KOPT-K1 (cell line): ENCODE results near the gene ARL3.
"Not testable (repeated sequence)": the region's sequence is repeated elsewhere in the genome, so short reads cannot be mapped to it uniquely, and the experiment has no call there.

Experiments used
- H3K27ac ChIP-seq: fragments of 200-600 bp; sonication (generic); 2 replicates; pipeline ENCODE4 v1.5.1; 2016; ENCODE audit warnings: antibody characterized with exemption, mild to moderate bottlenecking, low read depth, low read length; ENCODE audit not compliant: poor library complexity, severe bottlenecking
- H3K36me3 ChIP-seq: fragments of 200-600 bp; sonication (generic); 2 replicates; pipeline ENCODE4 v1.5.1; 2017; ENCODE audit warnings: antibody characterized with exemption, mild to moderate bottlenecking, low read length, moderate library complexity; ENCODE audit not compliant: insufficient read depth
- H3K9me3 ChIP-seq: fragments of 200-600 bp; sonication (generic); 2 replicates; pipeline ENCODE4 v1.5.1; 2017; ENCODE audit warnings: antibody characterized with exemption, low read length, mild to moderate bottlenecking; ENCODE audit not compliant: insufficient read depth, poor library complexity, severe bottlenecking

ARL3 gene

DNA sequence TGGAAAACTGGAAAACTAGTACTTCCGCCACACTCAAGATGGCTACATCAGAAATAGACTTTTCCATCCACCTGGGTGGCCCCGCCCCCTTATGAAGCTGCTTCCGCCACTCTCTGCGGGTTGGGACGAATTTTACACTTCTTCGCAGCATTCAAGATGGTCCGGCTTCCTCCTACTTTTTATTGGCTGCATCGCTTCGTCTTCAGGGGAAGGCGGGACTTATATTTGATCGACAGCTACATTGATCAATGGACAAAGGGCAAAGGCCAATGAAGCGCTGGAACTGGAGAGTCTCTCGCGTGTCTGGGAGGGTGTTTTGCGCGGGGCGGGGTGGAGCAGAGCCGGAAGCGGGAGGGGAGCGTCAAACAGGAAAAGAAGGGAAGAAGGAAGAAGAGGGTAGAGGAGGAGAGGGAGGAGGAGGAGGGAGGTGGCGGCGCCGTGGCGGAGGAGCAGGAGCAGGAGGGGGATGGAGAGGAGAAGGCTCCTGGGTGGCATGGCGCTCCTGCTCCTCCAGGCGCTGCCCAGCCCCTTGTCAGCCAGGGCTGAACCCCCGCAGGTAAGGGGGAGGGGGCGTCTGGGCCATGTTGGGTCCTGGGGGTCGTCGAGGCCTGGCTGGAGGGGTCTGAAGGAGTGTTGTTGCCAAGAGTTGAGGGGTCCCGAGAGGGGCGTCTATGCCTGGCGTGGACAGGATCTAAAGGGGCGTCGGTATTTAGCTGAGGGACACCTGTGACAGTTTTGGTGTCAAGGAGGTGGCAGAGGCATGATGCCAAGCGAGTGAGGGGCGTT is 29.6 kb upstream of the ARL3 start, which contains the start of gene WBP1L:
Gene WBP1L, plus strand, starts transcription at position 361 of the 786 bp plus-strand sequence. Its CDS starts 106 bp downstream, at position 467.
- H3K9me3 ChIP-seq: no peaks in the 10 kb centered on the region
- peaks cover 4% of the 10 kb centered on the region; the same call in 1 of the 2 replicates for H3K36me3 ChIP-seq
- peak within 1 kb of the TSS; percentile 85 for H3K27ac ChIP-seq

DNA sequence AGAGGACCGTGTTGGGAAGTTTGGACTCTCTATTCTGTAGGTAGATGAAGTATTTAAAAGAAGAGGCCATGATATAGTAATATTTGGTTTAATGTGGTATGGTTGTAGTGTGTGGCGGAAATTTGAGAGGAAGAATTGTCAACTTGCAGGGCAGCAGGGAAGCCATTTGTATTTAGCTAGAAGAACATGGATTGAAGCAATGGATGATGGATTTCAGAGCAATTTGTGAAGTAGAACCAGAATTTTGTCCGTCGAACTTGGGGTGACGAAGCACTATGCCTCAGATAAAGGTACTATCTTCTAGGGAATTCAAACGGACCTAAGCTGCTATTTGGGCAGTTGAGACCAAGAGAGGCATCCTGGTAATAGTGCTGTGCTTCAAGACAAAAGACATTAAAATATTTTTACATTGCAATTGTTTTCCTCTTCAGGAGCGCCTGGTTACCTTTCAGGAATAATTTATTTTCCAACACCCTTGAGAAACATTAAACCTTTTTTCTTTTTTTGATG is 28.9 kb upstream of the ARL3 start:
- Histone ChIP-seq H3K9me3 (no peaks in the 10 kb centered on the region), H3K27ac (peak overlapping the region; percentile 24), H3K36me3 (peaks cover 7% of the 10 kb centered on the region; the same call in 1 of the 2 replicates)

DNA sequence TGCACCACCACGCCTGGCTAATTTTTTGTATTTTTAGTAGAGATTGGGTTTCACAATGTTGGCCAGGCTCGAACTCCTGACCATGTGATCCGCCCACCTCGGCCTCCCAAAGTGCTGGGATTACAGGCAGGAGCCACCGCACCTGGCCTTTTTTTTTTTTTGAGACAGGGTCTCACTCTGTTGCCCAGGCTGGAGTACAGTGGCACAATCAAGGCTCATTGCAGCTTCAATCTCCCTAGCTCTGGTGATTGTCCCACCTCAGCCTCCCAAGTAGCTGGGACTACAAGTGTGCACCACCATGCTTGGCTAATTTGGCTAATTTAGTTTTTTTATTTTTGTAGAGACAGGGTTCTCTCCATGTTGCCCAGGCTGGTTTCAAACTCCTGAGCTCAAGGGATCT is 28.1 kb upstream of the ARL3 start:
- H3K9me3 ChIP-seq, H3K27ac ChIP-seq: not testable (repeated sequence)
- peaks cover 15% of the 10 kb centered on the region for H3K36me3 ChIP-seq

DNA sequence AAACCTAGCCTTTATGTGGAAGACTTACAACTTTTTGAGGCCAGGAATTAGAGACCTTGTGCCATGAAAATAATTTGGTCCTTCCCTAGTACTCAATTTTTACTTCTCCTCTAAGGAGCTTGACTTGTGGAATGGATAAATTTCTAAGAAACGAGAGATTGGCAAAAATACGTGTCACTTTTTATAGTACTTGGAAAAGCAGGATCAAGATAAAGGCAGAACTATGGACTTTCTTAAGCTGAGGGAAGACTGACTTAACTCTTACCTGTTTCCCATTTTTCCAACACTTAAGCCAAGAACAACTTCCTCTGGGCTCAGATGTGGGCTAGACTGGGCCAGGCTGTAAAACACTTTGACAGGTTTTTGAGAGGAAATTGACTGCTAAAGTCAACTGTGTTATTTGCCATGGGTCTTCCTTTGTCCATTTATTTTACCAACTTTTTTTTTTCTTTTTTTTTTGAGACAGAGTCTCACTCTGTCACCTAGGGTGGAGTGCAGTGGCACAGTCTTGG is 27.6 kb upstream of the ARL3 start:
- no peak overlapping the region for H3K27ac ChIP-seq
- H3K9me3 ChIP-seq: no peaks in the 10 kb centered on the region
- peaks cover 18% of the 10 kb centered on the region for H3K36me3 ChIP-seq

DNA sequence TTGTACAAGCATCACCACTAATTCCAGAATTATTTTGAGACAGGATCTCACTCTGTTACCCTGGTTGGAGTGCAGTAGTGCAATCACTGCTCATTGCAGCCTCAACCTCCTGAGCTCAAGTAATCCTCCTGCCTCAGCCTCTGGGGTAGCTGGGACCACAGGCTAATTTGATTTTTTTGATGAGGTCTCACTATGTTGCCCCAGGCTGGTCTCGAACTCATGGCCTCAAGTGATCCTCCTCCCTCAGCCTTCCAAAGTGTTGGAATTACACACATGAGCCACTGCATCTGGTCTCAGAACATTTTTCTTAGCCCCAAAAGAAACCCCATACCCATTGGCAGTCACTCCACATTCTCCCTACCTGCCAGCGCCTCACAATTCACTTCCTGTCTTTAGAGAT is 26.0 kb upstream of the ARL3 start:
- no peaks in the 10 kb centered on the region for H3K9me3 ChIP-seq
- H3K27ac ChIP-seq: no peak overlapping the region
- H3K36me3 ChIP-seq: peaks cover 32% of the 10 kb centered on the region

DNA sequence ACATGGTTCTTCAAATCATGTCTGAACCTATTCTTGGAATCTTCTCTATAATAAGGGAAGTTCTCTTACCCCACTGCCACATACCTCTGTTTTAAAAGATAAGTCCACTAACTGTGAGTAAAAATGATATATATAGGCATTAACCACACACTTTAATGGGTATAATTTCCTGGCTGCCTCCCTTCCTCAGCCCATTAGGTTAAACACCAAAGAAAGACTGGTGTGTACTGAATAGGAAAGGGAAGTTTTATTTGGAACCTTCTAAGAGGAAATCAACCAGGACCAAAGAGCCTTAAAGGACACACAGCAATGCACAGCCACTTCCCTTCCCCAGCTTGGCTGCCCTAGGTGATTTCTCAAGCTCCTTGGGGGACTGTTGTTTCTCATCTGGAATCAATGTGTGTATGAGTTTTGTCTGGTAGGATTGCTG is 24.5 kb upstream of the ARL3 start:
- no peak overlapping the region for H3K27ac ChIP-seq
- H3K36me3 ChIP-seq: peaks cover 48% of the 10 kb centered on the region
- no peaks in the 10 kb centered on the region for H3K9me3 ChIP-seq

DNA sequence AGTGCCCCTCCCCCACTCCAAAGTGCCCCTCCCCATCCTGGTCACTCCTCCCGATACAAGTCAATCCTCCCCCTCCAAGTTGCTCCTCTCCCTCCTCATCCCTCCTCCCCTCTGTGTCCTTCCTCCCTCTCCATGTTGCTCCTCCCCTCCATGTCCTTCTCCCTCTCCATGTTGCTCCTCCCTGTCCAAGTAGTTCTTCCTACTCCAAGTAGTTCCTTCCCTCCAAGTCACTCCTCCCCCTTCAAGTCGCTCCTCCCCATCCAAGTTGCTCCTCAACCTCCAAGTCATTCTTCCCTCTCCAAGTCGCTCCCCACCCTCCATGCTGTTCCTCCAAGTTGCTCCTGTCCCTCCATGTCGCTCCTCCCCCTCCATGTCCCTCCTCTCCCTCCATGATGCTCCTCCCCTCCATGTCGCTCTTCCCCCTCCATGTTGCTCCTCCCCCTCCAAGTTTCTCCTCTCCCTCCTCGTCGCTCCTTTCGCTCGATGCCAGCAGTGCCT is 20.9 kb upstream of the ARL3 start:
- H3K36me3 ChIP-seq: peaks cover 79% of the 10 kb centered on the region
- H3K27ac ChIP-seq: no peak overlapping the region
- no peaks in the 10 kb centered on the region for H3K9me3 ChIP-seq

DNA sequence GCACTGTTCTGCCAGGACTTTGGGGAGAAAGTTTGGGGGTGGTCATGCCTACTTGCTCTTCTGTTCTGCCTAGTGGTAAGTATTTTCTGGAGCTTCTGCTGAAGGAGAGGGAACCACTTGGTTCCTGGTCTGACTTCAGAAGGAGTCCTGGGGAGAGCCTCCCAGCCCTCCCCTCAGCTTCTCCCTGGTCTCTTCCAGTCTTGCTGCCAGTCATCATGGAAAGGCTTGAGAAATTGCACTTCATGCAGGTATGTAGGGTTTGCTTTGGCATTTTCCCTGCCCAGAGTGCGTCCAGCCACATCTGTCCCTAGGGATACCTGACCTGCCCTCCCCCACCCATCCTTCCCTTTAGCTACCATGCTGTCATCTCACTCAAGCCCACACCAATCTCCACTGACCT is 18.5 kb upstream of the ARL3 start:
- Histone ChIP-seq H3K9me3 (no peaks in the 10 kb centered on the region), H3K36me3 (peaks cover 92% of the 10 kb centered on the region), H3K27ac (no peak overlapping the region)

DNA sequence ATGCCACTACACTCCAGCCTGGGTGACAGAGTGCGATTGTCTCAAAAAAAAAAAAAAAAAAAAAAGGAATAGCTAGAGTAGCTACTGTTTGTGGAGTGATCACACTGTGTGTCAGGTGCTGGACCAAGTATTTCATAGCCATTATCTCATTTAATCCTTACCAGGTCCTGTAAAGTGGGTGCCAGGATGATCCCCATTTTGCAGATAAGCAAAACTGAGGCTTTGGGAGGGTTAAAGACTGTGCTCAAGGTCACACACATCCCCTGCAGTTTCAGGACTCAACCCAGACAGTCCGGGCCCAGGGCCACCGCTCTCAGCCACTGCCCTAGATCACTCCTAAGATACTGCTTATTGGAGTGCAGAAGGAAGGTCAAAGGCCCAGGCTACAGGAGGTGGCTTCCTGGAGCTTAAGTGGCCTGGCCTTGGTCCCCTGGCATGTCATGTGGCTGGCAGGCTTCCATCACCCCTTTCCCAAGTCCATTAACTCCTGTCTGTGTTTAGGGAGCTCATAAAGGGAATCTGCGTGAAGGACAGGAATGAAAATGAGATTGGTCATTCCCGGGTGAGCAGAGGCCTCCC is 17.1 kb upstream of the ARL3 start:
- H3K36me3 ChIP-seq: peaks cover 95% of the 10 kb centered on the region
- H3K27ac ChIP-seq: no peak overlapping the region
- H3K9me3 ChIP-seq: no peaks in the 10 kb centered on the region

DNA sequence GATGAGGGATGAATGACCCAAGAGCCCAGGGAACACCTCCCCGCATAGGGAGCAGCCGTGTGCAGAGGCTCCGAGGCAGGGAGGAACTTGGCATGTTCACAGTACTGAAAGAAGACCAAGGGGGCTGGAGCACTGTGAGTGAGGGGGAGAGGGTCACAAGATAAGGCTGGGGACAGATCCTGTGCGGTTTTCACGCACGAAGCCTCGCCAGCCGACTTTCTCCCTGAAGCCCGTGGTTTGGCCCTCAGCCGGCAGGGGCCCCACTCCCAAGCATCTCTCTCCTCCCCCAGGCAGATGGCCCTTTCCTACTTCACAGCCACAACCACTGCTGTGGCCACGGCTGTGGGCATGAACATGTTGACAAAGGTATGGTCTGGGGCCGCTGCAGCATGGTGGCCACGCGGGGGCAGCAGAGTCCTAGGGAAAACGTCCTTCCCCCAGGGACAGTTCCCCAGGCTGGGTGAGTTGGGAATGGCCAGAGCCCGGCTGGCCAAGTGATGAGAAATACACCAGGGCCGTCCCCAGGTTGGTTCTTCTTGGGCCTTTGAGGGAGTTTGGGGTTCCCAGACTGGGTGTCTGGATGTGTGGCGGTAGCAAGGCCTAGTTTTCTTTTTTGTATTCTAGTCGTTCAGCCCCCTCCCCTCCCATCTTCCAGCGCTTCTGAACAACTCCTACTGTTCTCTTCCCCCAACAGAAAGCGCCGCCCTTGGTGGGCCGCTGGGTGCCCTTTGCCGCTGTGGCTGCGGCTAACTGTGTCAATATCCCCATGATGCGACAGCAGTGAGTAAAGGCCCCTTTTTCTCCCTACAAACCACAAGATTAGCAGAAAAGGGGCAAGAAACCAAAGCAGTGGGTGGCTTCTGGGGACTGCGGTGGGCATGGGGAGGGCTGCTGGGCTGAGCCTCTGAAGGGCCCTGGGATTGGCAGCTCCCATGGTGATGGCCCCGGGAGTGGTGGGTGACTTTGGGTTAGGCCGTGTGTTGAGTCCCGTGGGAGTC is 15.1 kb upstream of the ARL3 start:
- Histone ChIP-seq H3K9me3 (no peaks in the 10 kb centered on the region), H3K36me3 (peaks cover 92% of the 10 kb centered on the region), H3K27ac (peak overlapping the region; percentile 23)

DNA sequence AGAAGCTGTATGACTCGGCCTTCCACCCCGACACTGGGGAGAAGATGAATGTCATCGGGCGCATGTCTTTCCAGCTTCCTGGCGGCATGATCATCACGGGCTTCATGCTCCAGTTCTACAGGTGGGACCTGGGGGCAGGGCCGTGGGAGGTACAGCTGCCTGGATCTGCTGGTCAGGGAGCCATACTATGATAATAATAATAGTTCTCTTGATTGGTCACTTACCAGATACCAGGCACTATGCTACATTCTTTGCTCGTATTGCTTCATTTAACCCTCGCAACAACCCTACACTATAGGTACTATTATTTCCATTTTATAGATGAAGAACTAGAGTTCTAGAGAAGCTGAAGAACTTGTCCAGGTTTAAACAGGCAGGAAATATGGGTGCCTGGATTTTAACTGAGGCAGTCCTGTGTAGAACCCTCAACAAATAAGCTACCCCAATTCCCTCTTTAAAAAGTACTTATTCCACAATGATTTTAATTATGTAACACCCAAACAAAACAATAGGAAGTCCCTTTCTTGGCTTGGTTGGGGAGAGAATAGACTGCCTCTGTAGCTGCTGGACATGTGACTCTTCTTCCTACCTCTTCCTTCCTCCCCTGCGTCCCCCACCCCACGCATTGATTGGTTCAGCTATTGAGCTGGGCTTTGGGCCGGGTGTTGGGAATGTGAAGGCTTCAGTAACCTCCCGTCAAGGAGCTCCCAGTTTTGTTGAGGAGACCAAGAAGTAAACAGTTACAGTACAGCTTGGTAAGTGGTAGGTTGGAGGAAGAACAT is 13.0 kb upstream of the ARL3 start:
- H3K36me3 ChIP-seq: peaks cover 91% of the 10 kb centered on the region
- no peaks in the 10 kb centered on the region for H3K9me3 ChIP-seq
- H3K27ac ChIP-seq: no peak overlapping the region

DNA sequence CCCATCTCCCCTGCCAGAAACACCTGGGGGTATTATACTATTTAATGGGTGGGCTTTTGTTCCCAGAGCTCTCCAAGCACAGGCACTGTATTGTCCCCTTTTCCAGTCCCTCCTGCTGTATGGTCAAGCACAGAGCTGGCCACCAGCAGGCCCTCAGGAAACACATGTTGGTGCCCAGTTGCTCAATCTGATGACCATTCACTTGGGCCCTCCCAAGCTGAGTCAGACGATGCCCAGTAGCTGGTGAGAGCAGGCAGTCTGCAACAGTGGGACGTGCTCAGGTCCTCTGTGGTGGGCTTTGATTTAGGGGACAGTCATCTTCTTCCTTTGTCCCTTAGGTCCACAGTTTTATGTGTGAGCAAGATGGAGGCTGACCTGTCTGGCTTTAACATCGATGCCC is 12.1 kb upstream of the ARL3 start:
- Histone ChIP-seq H3K36me3 (peaks cover 89% of the 10 kb centered on the region), H3K27ac (no peak overlapping the region), H3K9me3 (no peaks in the 10 kb centered on the region)

DNA sequence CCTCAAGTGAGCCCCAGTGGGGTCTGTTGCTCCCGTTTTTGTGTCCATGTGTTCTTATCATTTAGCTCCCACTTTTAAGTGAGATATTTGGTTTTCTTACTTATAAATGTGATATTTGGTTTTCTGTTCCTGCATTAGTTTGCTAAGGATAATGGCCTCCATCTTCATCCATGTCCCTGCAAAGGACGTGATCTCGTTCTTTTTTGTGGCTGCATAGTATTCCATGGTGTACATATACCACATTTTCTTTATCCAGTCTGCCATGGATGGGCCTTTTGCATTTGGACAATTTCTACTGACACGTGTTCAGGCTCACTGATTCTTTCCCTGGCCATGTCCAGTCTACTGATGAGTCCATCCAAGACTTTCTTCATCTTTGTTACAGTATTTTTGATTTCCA is 9.8 kb upstream of the ARL3 start:
- Histone ChIP-seq H3K9me3 (no peaks in the 10 kb centered on the region), H3K27ac (no peak overlapping the region), H3K36me3 (peaks cover 88% of the 10 kb centered on the region)

DNA sequence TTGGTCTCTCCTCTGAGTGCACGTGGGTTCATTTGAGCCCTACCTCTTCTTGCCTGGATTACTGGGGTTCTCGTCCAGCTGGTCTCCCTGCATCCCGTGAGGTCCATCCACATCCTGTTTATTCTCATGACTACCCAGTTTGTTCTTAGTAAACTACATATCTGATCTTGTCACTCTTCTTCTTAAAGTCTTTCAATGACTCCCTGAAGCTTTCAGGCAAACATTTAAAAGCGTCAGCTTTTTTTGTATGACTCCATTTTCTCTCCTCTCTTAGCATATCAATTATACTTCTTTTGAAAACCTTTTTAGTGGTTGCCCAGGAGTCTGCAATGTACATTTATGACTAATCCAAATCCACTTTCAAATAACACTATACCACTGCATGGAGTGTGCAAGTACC is 7.8 kb upstream of the ARL3 start:
- peaks cover 83% of the 10 kb centered on the region for H3K36me3 ChIP-seq
- no peak overlapping the region for H3K27ac ChIP-seq
- no peaks in the 10 kb centered on the region for H3K9me3 ChIP-seq
